Psoas muscle (tissue), 8 donors: ENCODE data around the gene NOC2L. TPM values are rescaled to one million over a fixed set of nuclear protein-coding genes. Genes with fewer than 3 reads are reported as not detected.

Experiments
- ATAC-seq, 4 donors: fragments of 200-7000 bp; cut with Tn5 transposase; one replicate each; pipeline ENCODE4 v1.9.1; 2020; ENCODE audit warnings: moderate library complexity in 3 of 4, mild to moderate bottlenecking in 2 of 4
- DNase-seq, 2 donors: peaks; one replicate each; pipeline ENCODE4 v3.0.0-alpha.2; 2020
- H3K27ac ChIP-seq: fragments of 200-600 bp; one replicate; pipeline ENCODE4 v1.8.0; 2022
- H3K27me3 ChIP-seq, 3 donors: fragments of 200-600 bp in 1 of 3; one replicate each; pipeline versions ENCODE4 v1.6.1 to v1.8.0; 2013 to 2022; ENCODE audit warnings: low read length in 2 of 3, mild to moderate bottlenecking in 2 of 3, moderate library complexity in 1 of 3; ENCODE audit not compliant: insufficient read depth in 3 of 3
- H3K36me3 ChIP-seq, 2 donors: fragments of 200-600 bp in 1 of 2; one replicate each; pipeline versions ENCODE4 v1.6.1 to v1.8.0; 2013 to 2022; ENCODE audit warnings: low read depth in 1 of 2, mild to moderate bottlenecking in 1 of 2, moderate library complexity in 1 of 2; ENCODE audit not compliant: insufficient read depth in 1 of 2
- H3K4me1 ChIP-seq: fragments of 200-600 bp; one replicate; pipeline ENCODE4 v1.8.0; 2022
- H3K4me3 ChIP-seq: fragments of 200-600 bp; one replicate; pipeline ENCODE4 v1.8.0; 2022; ENCODE audit warnings: mild to moderate bottlenecking
- H3K9me3 ChIP-seq: fragments of 200-600 bp; one replicate; pipeline ENCODE4 v1.8.0; 2022
- CTCF ChIP-seq: fragments of 200-600 bp; IDR thresholded peaks from one replicate; pipeline ENCODE4 v1.8.0; 2022; ENCODE audit warnings: antibody characterized with exemption
- WGBS, 3 donors: extraction: QIAGEN DNeasy Blood & Tissue Kit; methylation state at CpG; one replicate each; pipeline versions ENCODE4 v1.1.6 to v1.1.7; 2013; 5-methylcytosine and 5-hydroxymethylcytosine counted together
- intact Hi-C, 2 donors: fragments of 100-400 bp; cut with DNase I; formaldehyde crosslinking; loops; one replicate each; pipeline versions ENCODE4 v1.11.0 to v1.14.2; 2022
- polyA plus RNA-seq, 3 donors: library from polyadenylated mRNA; stranded (reverse); fragments of 200-250 nt; gene quantifications; one replicate each; pipeline ENCODE4 v1.2.3, GENCODE V29; 2013
- total RNA-seq, 4 donors: library from RNA; stranded (reverse); fragmentation: NEBNext Ultra II Directional in 2 of 4; extraction: Animal tissue kit (Norgen Biotek cat#: 25700) in 2 of 4; gene quantifications; one replicate each; pipeline versions ENCODE4 v1.2.1 to v1.2.4, GENCODE V29; 2021 to 2023
- donor health status: healthy with polysubstance abuse.
- donor health status: DM: no; HTN: no; CAD: no; lungs with moderate emphysema.
- donor health status: Bipolar disorder and iron deficiency.
- donor health status: healthy.
- donor health status: DM: yes; HTN: yes; CAD: no.
- donor health status: DM: no; HTN: no; CAD: no.
- donor health status: DM: no; HTN: no; CAD: no.
- donor health status: DM: yes; HTN: yes; CAD: no.

Gene NOC2L
- total and polyA plus RNA-seq, 7 donors = 61.4 to 106 (median 85.3) TPM

- peak overlapping the region; percentile 64 for H3K27ac ChIP-seq
- H3K9me3 ChIP-seq = no peaks in the 10 kb centered on the region
- ATAC-seq = peak; percentile 58 to 75 (median 66)
- peaks cover 0 to 3% (median 0%) of the 10 kb centered on the region in 3 donors for H3K27me3 ChIP-seq
- intact Hi-C loops = no loop called here
- H3K4me1 ChIP-seq = peaks cover 11% of the 10 kb centered on the region
- H3K36me3 ChIP-seq = no peaks in the 10 kb centered on the region
- TF ChIP-seq CTCF = no peak
- peak; percentile 48 to 67 for DNase-seq
- peak overlapping the region; percentile 37 for H3K4me3 ChIP-seq
- 6 to 8% (median 7%) methylated on average over 21 of the region's 21 CpGs for WGBS, 3 donors
Observed at GRCh38 chr1:1004780-1005697, 46.0 kb upstream of the NOC2L start.

DNA sequence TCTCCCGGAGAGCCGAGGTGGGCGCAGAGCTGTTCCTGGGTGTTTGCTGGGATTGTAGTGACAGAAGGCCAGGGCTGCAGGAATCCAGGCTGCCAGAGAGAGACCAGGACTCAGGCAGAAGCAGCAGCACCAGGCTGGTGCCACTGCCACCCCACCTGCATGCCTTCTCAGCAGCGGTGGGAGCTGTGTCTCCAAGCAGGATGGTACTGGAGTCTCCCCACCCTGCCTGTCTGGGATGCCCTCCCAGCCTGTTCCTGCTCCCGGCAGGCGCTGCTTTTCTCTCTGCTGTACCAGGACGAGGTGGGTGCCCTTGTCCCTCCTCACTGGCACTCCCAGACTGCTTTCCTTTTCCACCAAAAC, 45.3 kb upstream of the NOC2L start:
- H3K4me3 ChIP-seq = peak overlapping the region; percentile 37
- DNase-seq (no peak), ATAC-seq (no peak)
- H3K9me3 ChIP-seq = no peaks in the 10 kb centered on the region
- H3K27ac ChIP-seq = no peak overlapping the region
- TF ChIP-seq CTCF = no peak
- H3K36me3 ChIP-seq = no peaks in the 10 kb centered on the region
- H3K4me1 ChIP-seq = peaks cover 11% of the 10 kb centered on the region
- peaks cover 0 to 3% (median 0%) of the 10 kb centered on the region in 3 donors for H3K27me3 ChIP-seq
- 41 to 52% (median 42%) methylated on average over 7 of the region's 7 CpGs for WGBS, 3 donors
- intact Hi-C loops = no loop called here

GRCh38 chr1:1003618-1004419, 44.8 kb upstream of the NOC2L start:
- Histone ChIP-seq H3K36me3 (no peaks in the 10 kb centered on the region), H3K4me1 (peaks cover 11% of the 10 kb centered on the region), H3K4me3 (no peak overlapping the region), H3K27ac (no peak overlapping the region), H3K9me3 (no peaks in the 10 kb centered on the region), H3K27me3 (peaks cover 0 to 5% (median 0%) of the 10 kb centered on the region in 3 donors)
- ATAC-seq (no peak), DNase-seq (peak in 1 of 2 donors; percentile 46)
- intact Hi-C loops = no loop called here
- no peak for TF ChIP-seq CTCF
- 74 to 84% (median 81%) methylated on average over 21 to 22 of the region's 22 CpGs for WGBS, 3 donors

DNA sequence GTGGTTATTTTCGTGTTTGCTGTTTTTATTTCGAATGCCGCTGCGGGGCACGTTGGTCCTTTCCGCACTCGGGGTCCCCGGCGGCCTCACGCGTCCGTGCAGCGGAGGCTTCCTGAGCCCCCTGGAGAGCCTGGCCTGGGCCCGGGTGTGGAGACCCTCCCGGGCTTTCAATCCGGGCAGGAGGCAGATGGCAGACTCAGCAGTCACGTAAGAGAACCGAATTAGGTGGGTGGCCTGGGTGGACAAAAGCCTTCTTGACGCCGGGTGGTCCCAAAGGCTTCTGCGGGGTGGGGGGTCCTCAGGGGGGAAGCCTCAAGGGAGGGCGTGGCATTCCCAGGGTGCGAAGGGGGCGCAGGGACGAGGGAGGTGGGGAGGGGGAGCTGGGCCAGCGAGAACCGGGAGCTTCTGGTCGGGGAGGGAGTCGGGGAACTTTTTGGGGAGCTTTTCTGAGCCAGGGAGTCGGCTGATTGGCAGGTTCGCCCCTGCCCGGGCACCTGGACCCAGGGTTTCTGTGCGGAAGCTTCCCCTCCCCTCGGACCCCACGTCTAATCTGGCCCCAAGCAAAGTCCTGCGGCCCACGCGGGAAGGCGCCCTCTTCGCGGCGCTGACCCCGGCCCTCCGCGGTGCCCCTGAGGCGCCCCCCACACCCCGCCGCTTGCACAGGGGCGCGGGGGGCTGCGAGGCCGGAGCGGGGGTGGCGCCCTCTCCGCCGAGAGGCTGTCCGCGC, 42.2 kb upstream of the NOC2L start:
- 1 to 2% (median 1%) methylated on average over 48 to 58 of the region's 58 CpGs for WGBS, 3 donors
- intact Hi-C loops = no loop called here
- Histone ChIP-seq H3K27me3 (peaks cover 0 to 10% (median 0%) of the 10 kb centered on the region in 3 donors), H3K4me1 (peaks cover 11% of the 10 kb centered on the region), H3K9me3 (no peaks in the 10 kb centered on the region), H3K36me3 (no peaks in the 10 kb centered on the region), H3K27ac (peak overlapping the region; percentile 92), H3K4me3 (peak overlapping the region; percentile 81)
- ATAC-seq (peak in 1 of 4 donors; percentile 0), DNase-seq (peak; percentile 20 to 53)
- TF ChIP-seq CTCF = no peak
